Liver (tissue), 9 donors: Measurements from ENCODE around the gene ANKFY1. TPM values are rescaled to one million over a fixed set of nuclear protein-coding genes. Genes with fewer than 3 reads are reported as not detected.

Experiments
- DNase-seq: peaks from one replicate; pipeline ENCODE4 v3.0.0-alpha.2; 2017; ENCODE audit warnings: low spot score
- H3K27ac ChIP-seq, 2 donors: one replicate each; pipeline ENCODE4 v1.7.0; 2013; ENCODE audit warnings: inconsistent platforms in 2 of 2, low read length in 2 of 2, control low read depth in 1 of 2, low read depth in 1 of 2, mild to moderate bottlenecking in 1 of 2
- H3K27me3 ChIP-seq, 4 donors: one replicate each; pipeline versions ENCODE4 v1.6.1 to v1.7.0; 2013; ENCODE audit warnings: low read length in 3 of 4, inconsistent platforms in 1 of 4, mild to moderate bottlenecking in 1 of 4, moderate library complexity in 1 of 4; ENCODE audit not compliant: control insufficient read depth in 4 of 4, insufficient read depth in 4 of 4
- H3K36me3 ChIP-seq, 4 donors: one replicate each; pipeline versions ENCODE4 v1.6.1 to v1.7.0; 2013; ENCODE audit warnings: low read length in 3 of 4, mild to moderate bottlenecking in 3 of 4, low read depth in 1 of 4, moderate library complexity in 1 of 4; ENCODE audit not compliant: control insufficient read depth in 4 of 4, insufficient read depth in 3 of 4
- H3K4me1 ChIP-seq, 4 donors: one replicate each; pipeline versions ENCODE4 v1.6.1 to v1.7.0; 2013; ENCODE audit warnings: low read length in 3 of 4, mild to moderate bottlenecking in 3 of 4, moderate library complexity in 1 of 4; ENCODE audit not compliant: control insufficient read depth in 4 of 4, insufficient read depth in 4 of 4
- H3K4me3 ChIP-seq, 3 donors: one replicate each; pipeline versions ENCODE4 v1.6.1 to v1.7.0; 2013; ENCODE audit warnings: low read length in 3 of 3, control low read depth in 1 of 3, low read depth in 1 of 3, mild to moderate bottlenecking in 1 of 3
- H3K9ac ChIP-seq, 2 donors: one replicate each; pipeline ENCODE4 v1.7.0; 2013; ENCODE audit warnings: low read length in 2 of 2, mild to moderate bottlenecking in 2 of 2, moderate library complexity in 2 of 2, control low read depth in 1 of 2, low read depth in 1 of 2
- H3K9me3 ChIP-seq, 4 donors: one replicate each; pipeline versions ENCODE4 v1.6.1 to v1.7.0; 2013; ENCODE audit warnings: low read length in 3 of 4; ENCODE audit not compliant: control insufficient read depth in 4 of 4
- ATF3 ChIP-seq: IDR thresholded peaks from 2 replicates; pipeline ENCODE4 v1.6.1; 2016; ENCODE audit warnings: antibody characterized with exemption
- CTCF ChIP-seq: fragments of 150-350 bp; IDR thresholded peaks from 2 replicates; pipeline ENCODE4 v1.5.1; 2017; ENCODE audit warnings: improper control_type of control experiment, low read depth, low read length; ENCODE audit not compliant: missing input control
- EGR1 ChIP-seq, 2 donors: IDR thresholded peaks; 2 replicates each; pipeline ENCODE4 v1.6.1; 2016 to 2018; ENCODE audit warnings: antibody characterized with exemption in 2 of 2, low read depth in 2 of 2
- FOXA1 ChIP-seq: IDR thresholded peaks from 2 replicates; pipeline ENCODE4 v1.6.1; 2016; ENCODE audit warnings: antibody characterized with exemption
- FOXA2 ChIP-seq: IDR thresholded peaks from 2 replicates; pipeline ENCODE4 v1.6.1; 2016; ENCODE audit warnings: antibody characterized with exemption
- GABPA ChIP-seq, 2 donors: IDR thresholded peaks in 1 of 2; conservative IDR thresholded peaks in 1 of 2; 2 replicates each; pipeline ENCODE4 v1.6.1; 2016; ENCODE audit warnings: antibody characterized with exemption in 2 of 2, mild to moderate bottlenecking in 1 of 2, moderate library complexity in 1 of 2
- HNF4A ChIP-seq, 2 donors: conservative IDR thresholded peaks; 2 replicates each; pipeline ENCODE4 v1.6.1; 2016; ENCODE audit warnings: antibody characterized with exemption in 2 of 2, mild to moderate bottlenecking in 2 of 2
- HNF4G ChIP-seq: IDR thresholded peaks from 2 replicates; pipeline ENCODE4 v1.6.1; 2016; ENCODE audit warnings: antibody characterized with exemption
- JUND ChIP-seq, 2 donors: IDR thresholded peaks; 2 replicates each; pipeline ENCODE4 v1.6.1; 2016; ENCODE audit warnings: antibody characterized with exemption in 2 of 2
- MAX ChIP-seq: IDR thresholded peaks from 2 replicates; pipeline ENCODE4 v1.6.1; 2016; ENCODE audit warnings: antibody characterized with exemption
- NR2F2 ChIP-seq: IDR thresholded peaks from 2 replicates; pipeline ENCODE4 v1.6.1; 2016; ENCODE audit warnings: antibody characterized with exemption
- RAD21 ChIP-seq, 2 donors: IDR thresholded peaks; 2 replicates each; pipeline ENCODE4 v1.6.1; 2016; ENCODE audit warnings: antibody characterized with exemption in 2 of 2, mild to moderate bottlenecking in 2 of 2
- REST ChIP-seq: IDR thresholded peaks from 2 replicates; pipeline ENCODE4 v1.6.1; 2016; ENCODE audit warnings: antibody characterized with exemption, mild to moderate bottlenecking
- RXRA ChIP-seq, 2 donors: IDR thresholded peaks; 2 replicates each; pipeline ENCODE4 v1.6.1; 2017 to 2018; ENCODE audit warnings: antibody characterized with exemption in 2 of 2, mild to moderate bottlenecking in 1 of 2
- SP1 ChIP-seq: IDR thresholded peaks from 2 replicates; pipeline ENCODE4 v1.6.1; 2018; ENCODE audit warnings: antibody characterized with exemption, mild to moderate bottlenecking
- TAF1 ChIP-seq: conservative IDR thresholded peaks from 2 replicates; pipeline ENCODE4 v1.6.1; 2016; ENCODE audit warnings: antibody characterized with exemption, mild to moderate bottlenecking
- YY1 ChIP-seq: IDR thresholded peaks from 2 replicates; pipeline ENCODE4 v1.6.1; 2016; ENCODE audit warnings: antibody characterized with exemption, mild to moderate bottlenecking
- ZBTB33 ChIP-seq: IDR thresholded peaks from 2 replicates; pipeline ENCODE4 v1.6.1; 2016; ENCODE audit warnings: antibody characterized with exemption
- WGBS: extraction: QIAGEN DNeasy Blood & Tissue Kit; methylation state at CpG from one replicate; pipeline ENCODE4 v1.1.7; 2013; 5-methylcytosine and 5-hydroxymethylcytosine counted together
- polyA plus RNA-seq, 2 donors: library from polyadenylated mRNA; stranded (reverse) in 1 of 2; unstranded in 1 of 2; fragments of 200-250 nt in 1 of 2; fragments of >200 nt in 1 of 2; fragmentation: Nextera tagmentation in 1 of 2; extraction: Ambion mirVana in 1 of 2; gene quantifications; one replicate each; pipeline versions ENCODE4 v1.2.1 to v1.2.3, GENCODE V29; 2013 to 2015
- total RNA-seq, 2 donors: library from RNA; depleted of rRNA; stranded (reverse); fragments of >200 nt; gene quantifications; one replicate each; pipeline ENCODE4 v1.2.3, GENCODE V29; 2014
- donor health status: healthy.
- donor health status: healthy.
- donor health status: healthy.
- donor health status: healthy.
- donor health status: healthy.

Gene ANKFY1
- total and polyA plus RNA-seq, 4 donors: 6.8 to 38.6 (median 21.9) TPM

GRCh38 chr17:4198995-4199394, 64.8 kb downstream of the ANKFY1 start:
- peaks cover 3 to 28% (median 18%) of the 10 kb centered on the region in 4 donors for H3K36me3 ChIP-seq
- no peaks in the 10 kb centered on the region for H3K9me3 ChIP-seq
- TF ChIP-seq YY1 (no peak), SP1 (no peak), RAD21 (IDR thresholded peaks at IDR 0.05) (no peak), GABPA (IDR thresholded peaks at IDR 0.05 in 1 of 2, conservative IDR thresholded peaks at IDR 0.05 in 1 of 2) (no peak), ATF3 (no peak), RXRA (IDR thresholded peaks at IDR 0.05) (no peak), NR2F2 (no peak), CTCF (no peak), ZBTB33 (no peak), HNF4A (conservative IDR thresholded peaks at IDR 0.05) (no peak), REST (no peak), MAX (no peak), EGR1 (IDR thresholded peaks at IDR 0.05; ENCODE audit: low read depth in 2 of 2) (no peak), TAF1 (no peak), JUND (IDR thresholded peaks at IDR 0.05) (no peak), HNF4G (no peak), FOXA1 (no peak), FOXA2 (no peak)
- no peak overlapping the region for H3K4me3 ChIP-seq
- H3K9ac ChIP-seq: no peak overlapping the region
- no peak overlapping the region for H3K27ac ChIP-seq
- H3K27me3 ChIP-seq: no peaks in the 10 kb centered on the region
- H3K4me1 ChIP-seq: no peaks in the 10 kb centered on the region
- DNase-seq: no peak
- 87% methylated on average over 7 of the region's 7 CpGs for WGBS
